GM18867 (cell line): ENCODE results near the gene MBD3L4.
"Not testable (repeated sequence)": the region's sequence is repeated elsewhere in the genome, so short reads cannot be mapped to it uniquely, and the experiment has no call there.

Experiments
- ATAC-seq: cut with Tn5 transposase; IDR thresholded peaks from one replicate; pipeline ENCODE4 v1.9.1; 2021; ENCODE audit warnings: mild to moderate bottlenecking, moderate library complexity; ENCODE audit not compliant: unreplicated experiment

MBD3L4 gene

GRCh38 chr19:7040079-7040478 is at the start of gene MBD3L4:
Gene MBD3L4 (minus strand): TSS chr19:7040179. CDS start chr19:7040144, 35 bp downstream.
- ATAC-seq = not testable (repeated sequence)

GRCh38 chr19:7088999-7089398 is 49.0 kb upstream of the MBD3L4 start:
- no peak for ATAC-seq

GRCh38 chr19:7083076-7083956 is 43.3 kb upstream of the MBD3L4 start:
- ATAC-seq = no peak

DNA sequence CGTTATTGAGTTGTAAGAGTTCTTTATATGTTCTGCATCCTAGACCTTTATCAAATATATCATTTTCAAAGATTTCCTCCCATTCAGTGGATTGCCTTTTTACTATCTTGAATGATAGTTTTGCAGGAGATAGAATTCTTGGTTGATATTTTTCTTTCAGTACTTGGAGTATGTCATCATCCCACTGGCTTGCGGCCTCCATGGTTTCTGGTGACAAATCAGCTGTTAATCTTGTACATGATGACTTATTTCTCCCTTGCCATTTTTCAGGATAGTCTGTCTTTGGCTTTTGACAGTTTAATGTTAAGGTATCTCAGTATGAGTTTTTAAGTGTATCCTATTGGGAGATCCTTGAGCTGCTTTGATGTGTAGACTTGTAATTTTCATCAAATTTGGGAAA is 38.0 kb upstream of the MBD3L4 start:
- no peak for ATAC-seq

- ATAC-seq = no peak
Observed at GRCh38 chr19:7076151-7076550, 36.2 kb upstream of the MBD3L4 start.

- no peak for ATAC-seq
Observed at GRCh38 chr19:7074705-7075282, 34.8 kb upstream of the MBD3L4 start.

GRCh38 chr19:7072541-7072940 is 32.6 kb upstream of the MBD3L4 start:
- no peak for ATAC-seq

DNA sequence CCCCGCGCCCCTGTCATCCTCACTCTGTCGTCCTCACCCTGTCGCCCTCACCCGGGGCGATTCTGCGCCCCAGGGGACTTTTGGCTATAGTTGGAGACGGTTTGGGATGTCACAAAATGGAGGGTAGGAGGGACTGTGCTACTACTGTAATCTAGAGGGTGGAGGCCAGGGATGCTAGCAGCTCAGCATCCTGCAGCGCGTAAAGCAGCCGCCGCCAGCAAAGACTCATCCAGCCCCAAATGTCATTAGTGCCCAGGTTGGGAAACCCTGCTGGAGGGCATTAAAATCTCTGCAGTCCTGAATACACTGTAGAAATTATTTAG is 29.9 kb upstream of the MBD3L4 start:
- no peak for ATAC-seq

- ATAC-seq = peak; percentile 92
Observed at GRCh38 chr19:7069042-7069903, 29.3 kb upstream of the MBD3L4 start, which contains the start of gene ZNF557. Gene ZNF557 (plus strand): TSS chr19:7069703. CDS start chr19:7075075, 5,372 bp downstream.

DNA sequence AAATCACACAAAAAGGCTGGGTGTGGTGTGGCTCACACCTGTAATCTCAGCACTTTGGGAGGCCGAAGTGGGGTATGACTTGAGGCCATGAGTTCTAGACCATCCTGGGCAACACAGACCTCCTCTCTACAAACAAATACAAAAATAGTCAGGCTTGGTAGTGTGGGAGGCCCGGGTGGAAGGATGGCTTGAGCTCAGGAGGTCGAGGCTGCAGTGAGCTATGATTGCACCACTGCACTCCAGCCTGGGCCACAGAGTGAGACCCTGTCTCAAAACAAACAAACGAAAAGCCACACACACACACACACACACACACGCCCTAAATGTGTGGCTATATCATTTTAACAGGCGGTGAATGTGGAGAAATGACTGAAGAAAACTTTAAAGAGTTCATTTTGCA is 28.6 kb upstream of the MBD3L4 start:
- ATAC-seq = no peak

DNA sequence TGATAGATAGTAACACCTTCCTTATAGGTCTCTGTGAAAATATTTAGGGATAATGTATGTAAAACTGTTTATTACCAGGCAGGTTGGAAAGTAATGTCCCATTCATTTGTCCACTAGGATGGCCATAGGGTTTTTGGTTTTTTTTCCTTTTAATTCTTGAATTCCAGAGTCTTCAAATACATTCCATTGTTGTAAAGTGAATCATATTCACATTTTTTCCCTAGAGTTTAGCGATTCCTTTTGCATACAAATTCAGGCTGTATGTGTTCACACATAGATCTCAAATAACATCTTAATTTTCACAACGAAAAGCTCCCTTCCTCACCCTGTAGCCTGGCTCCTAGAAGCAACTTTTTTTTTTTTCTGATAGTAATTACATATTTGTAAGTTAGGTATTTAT is 27.7 kb upstream of the MBD3L4 start:
- ATAC-seq = no peak

DNA sequence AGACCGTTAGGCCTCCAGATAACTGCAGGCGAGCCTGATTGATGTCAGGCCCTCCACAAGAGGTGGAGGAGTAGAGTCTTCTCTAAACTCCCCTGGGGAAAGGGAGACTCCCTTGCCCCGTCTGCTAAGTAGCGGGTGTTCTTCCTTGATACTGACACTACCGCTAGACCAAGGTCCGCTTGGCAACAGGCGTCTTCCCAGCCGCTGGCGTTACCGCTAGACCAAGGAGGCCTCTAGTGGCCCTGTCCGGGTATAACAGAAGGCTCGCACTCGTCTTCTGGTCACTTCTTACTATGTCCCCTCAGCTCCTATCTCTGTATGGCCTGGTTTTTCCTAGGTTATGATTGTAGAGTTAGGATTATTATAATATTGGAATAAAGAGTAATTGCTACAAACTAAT is 27.1 kb upstream of the MBD3L4 start:
- ATAC-seq = not testable (repeated sequence)

DNA sequence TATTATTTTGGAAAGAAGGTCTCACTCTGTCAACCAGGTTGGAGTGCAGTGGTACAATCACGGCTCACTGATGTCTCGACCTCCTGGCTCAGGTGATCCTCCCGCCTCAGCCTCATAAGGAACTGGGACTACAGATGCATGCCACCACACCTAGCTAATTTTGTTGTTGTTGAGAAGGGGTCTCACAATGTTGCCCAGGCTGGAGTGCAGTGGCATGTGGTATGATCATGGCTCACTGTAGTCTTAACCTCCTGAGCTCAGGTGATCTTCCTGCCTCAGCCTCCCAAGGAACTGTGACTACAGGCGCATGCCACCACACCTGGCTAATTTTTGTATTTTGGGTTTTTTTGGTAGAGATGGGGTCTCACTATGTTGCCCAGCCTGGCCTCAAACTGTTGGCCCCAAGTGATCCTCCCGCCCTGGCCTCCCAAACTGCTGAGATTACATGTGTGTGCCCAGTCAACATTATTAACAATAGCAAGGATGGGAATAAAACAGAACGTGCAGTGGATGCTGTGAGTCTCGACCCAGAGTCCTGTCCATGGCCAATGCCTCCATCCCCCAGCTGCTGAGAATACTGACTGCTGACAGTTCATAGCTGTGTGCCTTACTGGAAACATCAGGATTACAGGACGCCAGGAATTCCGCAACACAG is 23.9 kb upstream of the MBD3L4 start:
- ATAC-seq = no peak

- no peak for ATAC-seq
Observed at GRCh38 chr19:7063339-7063738, 23.4 kb upstream of the MBD3L4 start.

DNA sequence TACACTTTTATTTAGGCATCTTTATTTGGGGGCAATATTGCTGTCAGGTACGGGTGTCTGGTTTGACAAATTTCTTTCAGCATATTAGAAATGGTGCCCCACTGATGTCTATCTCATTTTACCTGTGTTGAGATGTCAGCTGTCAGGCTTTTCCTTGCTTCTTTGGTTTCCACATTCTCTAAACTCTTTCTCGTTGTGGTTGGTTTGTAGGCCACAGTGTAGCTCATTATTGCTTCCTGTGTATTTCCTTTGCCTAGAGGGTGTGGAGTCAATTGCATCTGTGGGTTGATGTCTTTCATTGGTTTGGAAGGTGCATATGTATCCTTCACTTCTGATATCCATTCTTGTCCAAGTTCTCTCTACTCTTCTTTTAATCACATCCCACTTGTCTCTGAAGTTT is 20.0 kb upstream of the MBD3L4 start:
- ATAC-seq = not testable (repeated sequence)

GRCh38 chr19:7058576-7058975 is 18.6 kb upstream of the MBD3L4 start, which contains the start of gene MBD3L3:
Gene MBD3L3 (minus strand): TSS chr19:7058676. CDS start chr19:7058605, 71 bp downstream.
- ATAC-seq = not testable (repeated sequence)

DNA sequence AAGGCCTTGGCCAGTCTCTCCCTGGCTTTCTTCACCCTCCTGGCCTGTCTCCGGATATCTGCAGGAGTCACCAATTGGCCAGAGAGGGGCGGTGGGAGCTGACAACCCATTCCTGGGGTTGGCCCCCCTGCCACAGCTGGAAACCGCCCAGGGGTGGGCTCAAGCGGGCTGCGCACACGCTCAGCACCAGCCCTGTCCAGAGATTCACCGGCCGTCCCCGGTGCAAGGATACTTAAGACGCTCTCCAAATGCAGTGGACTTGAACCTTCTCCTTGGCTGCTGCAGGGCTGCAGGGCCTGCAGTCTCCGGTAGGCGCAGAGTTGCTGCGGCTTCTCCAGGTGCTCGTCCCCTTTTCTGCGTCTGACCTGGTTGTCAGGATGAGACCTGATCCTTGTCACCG is 16.4 kb upstream of the MBD3L4 start:
- not testable (repeated sequence) for ATAC-seq

DNA sequence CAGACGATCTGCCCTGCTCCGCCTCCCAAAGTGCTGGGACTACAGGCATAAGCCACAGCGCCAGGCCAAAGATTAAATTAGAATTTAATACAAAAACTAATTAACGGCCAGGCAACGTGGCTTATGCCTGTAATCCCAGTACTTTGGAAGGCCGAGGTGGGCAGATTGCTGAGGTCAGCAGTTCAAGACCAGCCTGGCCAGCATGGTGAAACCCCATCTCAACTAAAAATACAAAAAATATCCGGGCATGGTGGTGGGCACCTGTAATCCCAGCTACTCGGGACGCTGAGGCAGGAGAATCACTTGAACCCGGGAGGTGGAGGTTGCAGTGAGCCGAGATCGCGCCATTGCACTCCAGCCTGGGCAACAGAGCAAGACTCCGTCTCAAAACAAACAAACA is 15.7 kb upstream of the MBD3L4 start:
- not testable (repeated sequence) for ATAC-seq

- ATAC-seq = not testable (repeated sequence)
Observed at GRCh38 chr19:7054635-7055368, 14.8 kb upstream of the MBD3L4 start.

DNA sequence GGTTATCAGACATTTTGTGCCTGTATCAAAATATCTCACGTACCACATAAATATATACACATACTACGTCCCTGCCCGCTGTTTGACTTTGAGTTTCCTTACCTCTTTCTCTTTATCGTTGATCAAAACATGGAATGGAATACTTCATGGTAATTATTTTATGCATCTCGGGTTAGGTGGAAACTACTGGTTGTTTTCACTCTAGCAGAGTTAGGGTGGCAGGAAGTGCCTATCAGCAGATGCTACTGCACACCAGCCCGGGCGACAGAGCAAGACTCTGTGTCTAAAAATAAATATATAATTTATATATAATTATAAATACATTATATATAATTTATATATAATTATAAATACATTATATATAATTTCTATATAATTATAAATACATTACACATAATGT is 12.9 kb upstream of the MBD3L4 start:
- not testable (repeated sequence) for ATAC-seq
